HepG2 (cell line): ENCODE data around the gene COG1. TPM values are rescaled to one million over a fixed set of nuclear protein-coding genes. Genes with fewer than 3 reads are reported as not detected.
A peak's percentile ranks its signal among the peaks of the same experiment; 100 is the strongest.

Experiments
- ATAC-seq: fragments of 200-7000 bp; cut with Tn5 transposase; 3 replicates; pipeline ENCODE4 v1.9.1; 2020; ENCODE audit warnings: mild to moderate bottlenecking, moderate library complexity
- BruUV-seq: library from RNA; stranded (reverse); fragments of 400-500 nt; replicated peaks from 2 replicates; lab custom pipeline; 2021; lab: Mats Ljungman, UMichigan
- CTCF ChIA-PET: fragments of 300-600 bp; formaldehyde crosslinking; extraction: SDS; loops from one replicate; lab custom pipeline; 2021; ENCODE audit warnings: low total read pairs, inconsistent platforms, low intra/inter-chr PET ratio; lab: Yijun Ruan, JAX
- POLR2A ChIA-PET: fragments of 350-600 bp; sonication (Branson Sonifier 250); formaldehyde crosslinking; loops from one replicate; lab custom pipeline; 2020; ENCODE audit warnings: antibody characterized with exemption, inconsistent platforms; lab: Yijun Ruan, JAX
- DNase-seq: peaks from one replicate; pipeline ENCODE4 v3.0.0-alpha.2; 2015; ENCODE audit warnings: low spot score
- FAIRE-seq: peaks from 3 replicates; lab custom pipeline; 2011; peaks lifted over from hg19 to GRCh38; lab: Jason Lieb, UNC
- H2AFZ ChIP-seq: one replicate; pipeline ENCODE4 v1.6.1; 2011; ENCODE audit warnings: low read length, inconsistent platforms
- H3K27ac ChIP-seq: fragments of 300-600 bp; 3 replicates; pipeline ENCODE4 v1.8.0; 2011; ENCODE audit warnings: mixed run types, mild to moderate bottlenecking, mixed read lengths, low read length, inconsistent platforms; ENCODE audit not compliant: insufficient read depth; ENCODE audit errors: extremely low read length
- H3K27me3 ChIP-seq, 2 experiments: fragments of 200-600 bp in 1 of 2; 2 replicates in 1 of 2; 3 replicates in 1 of 2; pipeline versions ENCODE4 v1.6.0 to v1.8.0; 2011; ENCODE audit warnings: low read length in 2 of 2, mild to moderate bottlenecking in 2 of 2, moderate library complexity in 2 of 2, inconsistent platforms in 1 of 2; ENCODE audit not compliant: insufficient read depth in 2 of 2, control insufficient read depth in 1 of 2
- H3K36me3 ChIP-seq, 2 experiments: fragments of 200-600 bp in 1 of 2; replicated peaks in 1 of 2; 2 replicates in 1 of 2; 3 replicates in 1 of 2; pipeline versions ENCODE4 v1.5.1 to v1.8.0; 2011; ENCODE audit warnings: low read length in 2 of 2, inconsistent platforms in 1 of 2; ENCODE audit not compliant: insufficient read depth in 2 of 2, control insufficient read depth in 1 of 2
- H3K4me1 ChIP-seq: 2 replicates; pipeline ENCODE4 v1.5.1; 2012; ENCODE audit warnings: low read length, inconsistent platforms; ENCODE audit not compliant: insufficient read depth
- H3K4me2 ChIP-seq: 2 replicates; pipeline ENCODE4 v1.6.0; 2011; ENCODE audit warnings: low read depth, low read length, inconsistent platforms
- H3K4me3 ChIP-seq, 3 experiments: fragments of 200-600 bp in 1 of 3; sonication (generic), shearing (Covaris generic) in 1 of 3; replicated peaks in 1 of 3; 2 replicates each; pipeline ENCODE4 v1.5.1; 2011 to 2016; ENCODE audit warnings: low read length in 3 of 3, inconsistent platforms in 2 of 3, low read depth in 2 of 3, mild to moderate bottlenecking in 2 of 3, control low read depth in 1 of 3, mixed read lengths in 1 of 3; ENCODE audit not compliant: insufficient read depth in 1 of 3
- H3K79me2 ChIP-seq: one replicate; pipeline ENCODE4 v1.6.1; 2011; ENCODE audit warnings: low read length, inconsistent platforms; ENCODE audit not compliant: insufficient read depth
- H3K9ac ChIP-seq: 2 replicates; pipeline ENCODE4 v1.6.0; 2011; ENCODE audit warnings: mild to moderate bottlenecking, low read depth, low read length, inconsistent platforms; ENCODE audit not compliant: insufficient read depth
- H3K9me3 ChIP-seq: 2 replicates; pipeline ENCODE4 v1.5.1; 2012; ENCODE audit warnings: mild to moderate bottlenecking, low read length
- H4K20me1 ChIP-seq: 2 replicates; pipeline ENCODE4 v1.6.0; 2011; ENCODE audit warnings: inconsistent platforms, mild to moderate bottlenecking, low read length, moderate library complexity; ENCODE audit not compliant: insufficient read depth
- DDIT3 ChIP-seq: sonication (generic); formaldehyde crosslinking; IDR thresholded peaks from 2 replicates; pipeline ENCODE4 v1.4.0; 2020; ENCODE audit warnings: mild to moderate bottlenecking, missing genetic modification reagents
- FOXA1 ChIP-seq, 2 experiments: fragments of 450-650 bp in 1 of 2; sonication (generic) in 1 of 2; formaldehyde crosslinking in 1 of 2; IDR thresholded peaks; 2 replicates each; pipeline versions ENCODE4 v1.4.0 to v1.6.1; 2016 to 2020; ENCODE audit warnings: missing genetic modification reagents in 1 of 2
- MXD4 ChIP-seq: IDR thresholded peaks from 2 replicates; pipeline ENCODE4 v1.6.1; 2016; ENCODE audit warnings: mild to moderate bottlenecking, missing biosample characterization, missing genetic modification reagents
- PHF8 ChIP-seq: sonication (generic); formaldehyde crosslinking; IDR thresholded peaks from 2 replicates; pipeline ENCODE4 v1.5.0; 2020; ENCODE audit warnings: missing genetic modification reagents
- POLR2AphosphoS2 ChIP-seq: IDR thresholded peaks from 2 replicates; pipeline ENCODE4 v1.6.1; 2011; ENCODE audit warnings: low read depth, low read length, improper control_type of control experiment
- PRPF4 ChIP-seq: fragments of 200-400 bp; formaldehyde crosslinking; IDR thresholded peaks from 2 replicates; pipeline ENCODE4 v1.6.1; 2016; ENCODE audit warnings: low read length, low read depth; ENCODE audit not compliant: poor library complexity, severe bottlenecking
- ZNF224 ChIP-seq: sonication (generic); formaldehyde crosslinking; IDR thresholded peaks from 2 replicates; pipeline ENCODE4 v1.5.0; 2020; ENCODE audit warnings: mild to moderate bottlenecking, missing genetic modification reagents
- ZNF530 ChIP-seq: sonication (generic); formaldehyde crosslinking; IDR thresholded peaks from 2 replicates; pipeline ENCODE4 v1.5.0; 2020; ENCODE audit warnings: low read depth, mild to moderate bottlenecking, missing genetic modification reagents
- ZNF639 ChIP-seq: conservative IDR thresholded peaks from 2 replicates; pipeline ENCODE4 v1.6.1; 2018; ENCODE audit warnings: missing genetic modification reagents
- ZNF775 ChIP-seq: sonication (generic); formaldehyde crosslinking; IDR thresholded peaks from 2 replicates; pipeline ENCODE4 v1.4.0; 2020; ENCODE audit warnings: missing genetic modification reagents, mild to moderate bottlenecking, moderate library complexity, borderline replicate concordance
- WGBS: methylation state at CpG from one replicate; pipeline ENCODE4 v1.1.6; 2017; ENCODE audit warnings: low lambda C conversion rate; 5-methylcytosine and 5-hydroxymethylcytosine counted together
- in situ Hi-C: cut with HindIII; loops from 2 replicates; pipeline ENCODE4 v1.10.0; 2017; ENCODE audit warnings: low pct_unique_long_range_greater_than_20kb; ENCODE audit not compliant: extremely low pct_ligation_motif_present
- intact Hi-C: fragments of 100-400 bp; cut with micrococcal nuclease; formaldehyde crosslinking; loops from one replicate; pipeline ENCODE4 v1.10.0; 2022; ENCODE audit not compliant: unreplicated experiment
- polyA plus RNA-seq, 8 experiments: library from polyadenylated mRNA; depleted of rRNA in 3 of 8; stranded (reverse) in 7 of 8; unstranded in 1 of 8; fragments of >200 nt; fragmentation: Illumina TruSeq in 4 of 8; extraction: Trizol in 4 of 8; gene quantifications; 2 replicates each; pipeline versions ENCODE4 v1.2.1 to v1.2.3, GENCODE V29; 2011 to 2016; ENCODE audit warnings: low read depth in 4 of 8, missing spikeins in 1 of 8, mixed read lengths in 1 of 8; ENCODE audit not compliant: insufficient read depth in 1 of 8
- total RNA-seq, 5 experiments: library from RNA; depleted of rRNA; stranded (reverse); fragments of >200 nt; fragmentation: Illumina TruSeq; extraction: Trizol; gene quantifications; 2 replicates each; pipeline ENCODE4 v1.2.3, GENCODE V29; 2016; ENCODE audit warnings: low read depth in 1 of 5

Gene COG1
- total and polyA plus RNA-seq, 2 of the 13 experiments (the other 11 are each of a cell fraction or from before 2014, with no cell fraction given), result 36.6 to 39.7 TPM

GRCh38 chr17:73175962-73176565, 16.8 kb upstream of the COG1 start:
- Histone ChIP-seq H3K9me3 (no peaks in the 10 kb centered on the region), H3K27ac (no peak overlapping the region), H4K20me1 (no peaks in the 10 kb centered on the region), H3K4me2 (no peak overlapping the region), H3K4me1 (peaks cover 44% of the 10 kb centered on the region), H3K36me3 (no peaks in the 10 kb centered on the region), H3K27me3 (peaks cover 7 to 31% of the 10 kb centered on the region in 2 experiments), H3K79me2 (no peaks in the 10 kb centered on the region), H3K4me3 (no peak overlapping the region), H3K9ac (no peak overlapping the region), H2AFZ (no peak overlapping the region)
- intact Hi-C loops (no loop called here), in situ Hi-C loops (no loop called here)
- ChIA-PET POLR2A (no interaction called here), CTCF (no interaction called here)
- FAIRE-seq (no peak), DNase-seq (no peak), ATAC-seq (no peak)
- 68% methylated on average over 10 of the region's 10 CpGs for WGBS
- BruUV-seq, result no TSS peak
- TF ChIP-seq PHF8 (CRISPR knock-in tag), result no peak
- TF ChIP-seq PRPF4, result no peak
- no peak for TF ChIP-seq ZNF639 (CRISPR knock-in tag)
- TF ChIP-seq DDIT3, result no peak

- WGBS, result 2% methylated on average over 5 of the region's 5 CpGs
- DNase-seq, result no peak
- H4K20me1 ChIP-seq, result no peaks in the 10 kb centered on the region
- no peak overlapping the region for H3K4me2 ChIP-seq
- no peaks in the 10 kb centered on the region for H3K36me3 ChIP-seq
- no peaks in the 10 kb centered on the region for H3K79me2 ChIP-seq
- no peak for TF ChIP-seq ZNF224
- no peak for TF ChIP-seq POLR2AphosphoS2
- TF ChIP-seq ZNF530 (CRISPR knock-in tag), result no peak
- TF ChIP-seq ZNF775 (CRISPR knock-in tag), result no peak
- TF ChIP-seq MXD4, result no peak
- TF ChIP-seq FOXA1 (IDR thresholded peaks at IDR 0.05), result no peak
- peak; percentile 51; the same call in 1 of the 2 replicates for TF ChIP-seq FOXA1 (CRISPR knock-in tag; IDR thresholded peaks at IDR 0.05)
- H2AFZ ChIP-seq, result no peak overlapping the region
- POLR2A ChIA-PET, result no interaction called here
- in situ Hi-C loops, result no loop called here
- H3K9ac ChIP-seq, result no peak overlapping the region
- H3K4me3 ChIP-seq, result no peak overlapping the region
- intact Hi-C loops, result no loop called here
- H3K4me1 ChIP-seq, result peaks cover 50% of the 10 kb centered on the region
- no peak for ATAC-seq
- no peak overlapping the region for H3K27ac ChIP-seq
- CTCF ChIA-PET, result no interaction called here
- BruUV-seq, result no TSS peak
- no peaks in the 10 kb centered on the region for H3K9me3 ChIP-seq
- H3K27me3 ChIP-seq, result peaks cover 7 to 53% of the 10 kb centered on the region in 2 experiments
- FAIRE-seq, result peak; percentile 12
Measured at GRCh38 chr17:73179387-73179786, 13.5 kb upstream of the COG1 start.
